GM13977 (cell line): ENCODE measurements around the gene RBFOX2.

Experiments
- DNase-seq: peaks from one replicate; pipeline ENCODE4 v3.0.0; 2012; ENCODE audit warnings: low spot score
- CTCF ChIP-seq: IDR thresholded peaks from 2 replicates; pipeline ENCODE4 v1.5.1; 2012; ENCODE audit warnings: mild to moderate bottlenecking, control low read depth; ENCODE audit not compliant: insufficient read depth; ENCODE audit errors: extremely low read depth, missing control alignments
- in situ Hi-C: fragments of 300-500 bp; cut with MboI; formaldehyde crosslinking; loops from one replicate; pipeline ENCODE4 v1.12.0; 2022; ENCODE audit warnings: low sequenced_read_pairs, low pct_unique_long_range_greater_than_20kb, mixed read lengths, inconsistent platforms; ENCODE audit not compliant: unreplicated experiment

The RBFOX2 gene

GRCh38 chr22:35896111-35896705 is 132.4 kb downstream of the RBFOX2 start:
- DNase-seq = no peak
- TF ChIP-seq CTCF = no peak
- in situ Hi-C loops = no loop called here

DNA sequence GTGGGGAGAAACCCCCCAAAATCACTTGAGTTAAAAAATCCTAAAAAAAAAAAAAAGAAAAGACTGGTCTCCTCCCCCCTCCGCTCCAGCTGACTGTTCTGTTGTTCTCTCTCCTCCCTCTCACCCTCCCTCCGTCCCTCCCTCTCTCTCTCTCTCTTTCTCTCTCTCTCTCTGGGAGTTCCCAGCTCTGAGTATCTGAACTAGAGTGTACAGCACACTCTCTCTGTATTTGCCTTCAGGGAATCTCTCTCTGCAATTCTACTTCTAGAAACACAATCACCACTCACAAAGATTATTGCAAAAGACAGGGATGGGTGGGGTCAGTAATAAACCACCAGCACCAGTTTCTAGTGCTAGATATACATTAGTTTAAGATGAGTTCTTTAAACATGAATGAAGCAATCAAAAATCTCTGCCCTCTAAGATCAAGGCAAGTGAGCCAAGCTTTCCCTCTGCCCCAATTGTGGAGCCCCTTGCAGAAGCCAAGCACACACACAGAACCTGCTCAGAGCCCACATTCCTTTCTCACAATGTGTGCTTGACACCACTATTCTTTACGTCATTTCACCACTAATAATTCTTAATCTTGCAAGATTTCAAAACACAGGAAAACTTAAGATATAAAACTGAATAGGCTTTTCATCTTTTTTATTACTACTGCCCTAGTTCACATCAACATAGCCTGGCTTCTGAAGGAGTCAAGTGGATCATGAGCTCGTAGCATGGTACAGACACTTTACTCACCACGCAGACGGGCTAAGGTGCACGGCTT is 133.5 kb downstream of the RBFOX2 start:
- no peak for TF ChIP-seq CTCF
- DNase-seq = no peak
- in situ Hi-C loops = no loop called here

DNA sequence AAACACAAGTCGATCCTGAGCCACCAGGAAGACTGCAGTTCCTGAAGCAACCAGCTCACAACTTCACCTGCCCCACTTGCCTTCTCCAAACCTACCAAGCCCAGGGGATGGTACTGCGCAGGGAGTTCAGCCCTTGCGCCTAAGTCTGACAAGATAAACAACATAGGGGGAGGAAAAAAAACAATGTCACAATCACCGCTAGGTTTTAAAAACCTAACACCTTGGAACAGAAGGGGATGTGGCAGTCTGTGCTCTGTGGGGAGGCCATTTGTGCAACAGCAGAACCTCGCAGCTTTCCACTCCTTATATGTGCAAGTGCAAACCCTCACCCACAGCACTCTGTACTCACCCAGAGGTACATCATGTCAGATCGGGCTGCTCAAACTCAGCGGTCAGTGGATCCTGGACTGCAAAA is 134.2 kb downstream of the RBFOX2 start:
- DNase-seq = no peak
- no peak for TF ChIP-seq CTCF
- in situ Hi-C loops = no loop called here

GRCh38 chr22:35893698-35894097 is 134.9 kb downstream of the RBFOX2 start:
- TF ChIP-seq CTCF = no peak
- DNase-seq = no peak
- in situ Hi-C loops = no loop called here

GRCh38 chr22:35892192-35892591 is 136.4 kb downstream of the RBFOX2 start:
- in situ Hi-C loops = no loop called here
- no peak for DNase-seq
- no peak for TF ChIP-seq CTCF

DNA sequence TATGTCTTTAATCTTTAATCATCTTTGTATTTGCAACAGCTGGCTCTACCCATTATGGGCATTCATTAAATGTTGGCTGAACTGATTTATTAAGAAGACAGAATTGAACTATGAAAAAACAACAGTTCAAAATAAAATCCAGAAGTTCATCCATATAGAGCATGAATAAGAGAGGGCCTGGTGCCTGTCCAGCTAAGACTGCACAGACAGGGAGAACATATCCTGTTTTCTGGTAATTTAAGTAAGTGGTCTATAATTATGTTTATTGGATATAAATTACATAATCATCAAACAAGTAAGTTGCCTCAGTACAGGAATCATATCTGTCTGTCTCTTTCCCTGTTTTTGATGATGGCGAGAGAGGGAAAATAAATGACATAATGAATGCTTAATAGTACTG is 137.2 kb downstream of the RBFOX2 start:
- DNase-seq = no peak
- in situ Hi-C loops = no loop called here
- no peak for TF ChIP-seq CTCF
